Mucosa of rectum (tissue), 2 donors: ENCODE measurements around the gene UBLCP1.
A peak's percentile ranks its signal among the peaks of the same experiment; 100 is the strongest.

ENCODE experiments used
- H3K27ac ChIP-seq, 2 donors: one replicate each; pipeline ENCODE4 v1.7.0; 2013; ENCODE audit warnings: inconsistent platforms in 2 of 2, low read depth in 2 of 2, low read length in 2 of 2
- H3K27me3 ChIP-seq, 2 donors: one replicate each; pipeline ENCODE4 v1.7.0; 2013; ENCODE audit warnings: low read length in 2 of 2; ENCODE audit not compliant: control insufficient read depth in 2 of 2, insufficient read depth in 2 of 2
- H3K36me3 ChIP-seq, 2 donors: one replicate each; pipeline ENCODE4 v1.7.0; 2013; ENCODE audit warnings: low read length in 2 of 2; ENCODE audit not compliant: control insufficient read depth in 2 of 2, insufficient read depth in 2 of 2
- H3K4me1 ChIP-seq, 2 donors: one replicate each; pipeline ENCODE4 v1.7.0; 2013; ENCODE audit warnings: low read length in 2 of 2, mild to moderate bottlenecking in 1 of 2; ENCODE audit not compliant: control insufficient read depth in 2 of 2, insufficient read depth in 2 of 2
- H3K4me3 ChIP-seq, 2 donors: one replicate each; pipeline ENCODE4 v1.7.0; 2013; ENCODE audit warnings: low read length in 2 of 2
- H3K9ac ChIP-seq, 2 donors: one replicate each; pipeline ENCODE4 v1.7.0; 2013; ENCODE audit warnings: low read length in 2 of 2, low read depth in 1 of 2, mild to moderate bottlenecking in 1 of 2
- H3K9me3 ChIP-seq, 2 donors: one replicate each; pipeline ENCODE4 v1.7.0; 2013; ENCODE audit warnings: low read length in 2 of 2; ENCODE audit not compliant: control insufficient read depth in 2 of 2
- donor health status: healthy.
- donor health status: Normal muscosa, but diverticular disease.

UBLCP1 gene

GRCh38 chr5:159304961-159305595, 42.0 kb downstream of the UBLCP1 start:
- Histone ChIP-seq H3K36me3 (no peaks in the 10 kb centered on the region), H3K9me3 (peaks cover 0 to 7% of the 10 kb centered on the region in 2 donors), H3K27ac (no peak overlapping the region), H3K4me3 (no peak overlapping the region), H3K27me3 (peaks cover 0 to 2% of the 10 kb centered on the region in 2 donors), H3K9ac (no peak overlapping the region), H3K4me1 (no peaks in the 10 kb centered on the region)

GRCh38 chr5:159309689-159310433, 46.8 kb downstream of the UBLCP1 start:
- Histone ChIP-seq H3K9ac (no peak overlapping the region), H3K4me3 (peak overlapping the region; percentile 47 to 65)

GRCh38 chr5:159310511-159310910, 47.4 kb downstream of the UBLCP1 start:
- no peaks in the 10 kb centered on the region for H3K9me3 ChIP-seq
- H3K27ac ChIP-seq: no peak overlapping the region
- peaks cover 6 to 9% of the 10 kb centered on the region in 2 donors for H3K27me3 ChIP-seq
- H3K36me3 ChIP-seq: no peaks in the 10 kb centered on the region
- H3K9ac ChIP-seq: no peak overlapping the region
- peak overlapping the region; percentile 47 to 65 for H3K4me3 ChIP-seq
- peaks cover 3 to 5% of the 10 kb centered on the region in 2 donors for H3K4me1 ChIP-seq

More at GRCh38 chr5:159309689-159310433, 46.8 kb downstream of the UBLCP1 start:
- H3K36me3 ChIP-seq: no peaks in the 10 kb centered on the region
- peaks cover 6 to 9% of the 10 kb centered on the region in 2 donors for H3K27me3 ChIP-seq
- H3K27ac ChIP-seq: no peak overlapping the region
- peaks cover 3 to 5% of the 10 kb centered on the region in 2 donors for H3K4me1 ChIP-seq
- no peaks in the 10 kb centered on the region for H3K9me3 ChIP-seq

- H3K27me3 ChIP-seq: peaks cover 6 to 9% of the 10 kb centered on the region in 2 donors
- H3K4me1 ChIP-seq: peaks cover 3 to 5% of the 10 kb centered on the region in 2 donors
- no peak overlapping the region for H3K9ac ChIP-seq
- no peak overlapping the region for H3K27ac ChIP-seq
- H3K4me3 ChIP-seq: peak overlapping the region; percentile 47 to 65
- H3K9me3 ChIP-seq: no peaks in the 10 kb centered on the region
- H3K36me3 ChIP-seq: no peaks in the 10 kb centered on the region
Measured at GRCh38 chr5:159311063-159311462, 48.0 kb downstream of the UBLCP1 start.

- H3K9ac ChIP-seq: no peak overlapping the region
- peaks cover 3 to 5% of the 10 kb centered on the region in 2 donors for H3K4me1 ChIP-seq
- no peaks in the 10 kb centered on the region for H3K9me3 ChIP-seq
- H3K27me3 ChIP-seq: peaks cover 6 to 9% of the 10 kb centered on the region in 2 donors
- no peak overlapping the region for H3K27ac ChIP-seq
- no peak overlapping the region for H3K4me3 ChIP-seq
- no peaks in the 10 kb centered on the region for H3K36me3 ChIP-seq
Measured at GRCh38 chr5:159313197-159313596, 50.1 kb downstream of the UBLCP1 start.

- Histone ChIP-seq H3K27me3 (peaks cover 3 to 6% of the 10 kb centered on the region in 2 donors), H3K27ac (no peak overlapping the region), H3K4me3 (no peak overlapping the region), H3K36me3 (no peaks in the 10 kb centered on the region), H3K4me1 (no peaks in the 10 kb centered on the region), H3K9ac (no peak overlapping the region), H3K9me3 (no peaks in the 10 kb centered on the region)
Measured at GRCh38 chr5:159316519-159317383, 53.7 kb downstream of the UBLCP1 start.

- Histone ChIP-seq H3K4me1 (no peaks in the 10 kb centered on the region), H3K36me3 (no peaks in the 10 kb centered on the region), H3K9ac (no peak overlapping the region), H3K27ac (no peak overlapping the region), H3K9me3 (no peaks in the 10 kb centered on the region), H3K4me3 (no peak overlapping the region), H3K27me3 (peaks cover 3 to 6% of the 10 kb centered on the region in 2 donors)
Measured at GRCh38 chr5:159317849-159318248, 54.8 kb downstream of the UBLCP1 start.

GRCh38 chr5:159318448-159318847, 55.4 kb downstream of the UBLCP1 start:
- Histone ChIP-seq H3K27me3 (peaks cover 0 to 6% of the 10 kb centered on the region in 2 donors), H3K9me3 (no peaks in the 10 kb centered on the region), H3K9ac (no peak overlapping the region), H3K36me3 (no peaks in the 10 kb centered on the region), H3K4me1 (no peaks in the 10 kb centered on the region), H3K27ac (no peak overlapping the region), H3K4me3 (no peak overlapping the region)

- Histone ChIP-seq H3K9me3 (no peaks in the 10 kb centered on the region), H3K9ac (no peak overlapping the region), H3K27ac (no peak overlapping the region), H3K4me1 (no peaks in the 10 kb centered on the region), H3K36me3 (no peaks in the 10 kb centered on the region), H3K4me3 (no peak overlapping the region), H3K27me3 (peaks cover 0 to under 1% of the 10 kb centered on the region in 2 donors)
Measured at GRCh38 chr5:159319363-159319762, 56.3 kb downstream of the UBLCP1 start.

- H3K27ac ChIP-seq: no peak overlapping the region
- no peak overlapping the region for H3K4me3 ChIP-seq
- no peaks in the 10 kb centered on the region for H3K9me3 ChIP-seq
- no peaks in the 10 kb centered on the region for H3K4me1 ChIP-seq
- no peaks in the 10 kb centered on the region for H3K36me3 ChIP-seq
- H3K27me3 ChIP-seq: no peaks in the 10 kb centered on the region
- H3K9ac ChIP-seq: no peak overlapping the region
Measured at GRCh38 chr5:159319832-159320231, 56.7 kb downstream of the UBLCP1 start.
